ENCODE data around the gene SLC35D2. TPM values are rescaled to one million over a fixed set of nuclear protein-coding genes. Genes with fewer than 3 reads are reported as not detected.

The SLC35D2 gene
- total RNA-seq, 1 donor from 2014 or later = 30.3 TPM

DNA sequence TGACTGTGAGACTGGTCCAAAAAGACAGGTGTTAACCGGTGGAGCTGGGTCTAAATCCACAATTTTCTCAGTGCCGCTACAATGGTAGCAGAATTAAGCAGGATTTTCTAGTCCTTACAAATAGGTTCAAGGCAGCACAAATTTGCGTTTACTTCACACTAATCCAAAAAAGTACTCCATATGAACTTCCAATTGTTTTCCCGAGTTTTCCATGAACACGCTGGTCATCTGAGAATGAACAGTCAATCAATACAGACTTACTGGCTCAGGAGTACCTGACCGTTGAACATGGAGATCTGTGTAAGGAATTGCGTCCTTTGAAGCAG, 709 bp downstream of the SLC35D2 start:
- no peak for DNase-seq
- H3K27me3 ChIP-seq = no peaks in the 10 kb centered on the region
- no peak for ATAC-seq
- intact Hi-C loops (cut with DNase I) = no loop called here
- TF ChIP-seq, protein P1, sequence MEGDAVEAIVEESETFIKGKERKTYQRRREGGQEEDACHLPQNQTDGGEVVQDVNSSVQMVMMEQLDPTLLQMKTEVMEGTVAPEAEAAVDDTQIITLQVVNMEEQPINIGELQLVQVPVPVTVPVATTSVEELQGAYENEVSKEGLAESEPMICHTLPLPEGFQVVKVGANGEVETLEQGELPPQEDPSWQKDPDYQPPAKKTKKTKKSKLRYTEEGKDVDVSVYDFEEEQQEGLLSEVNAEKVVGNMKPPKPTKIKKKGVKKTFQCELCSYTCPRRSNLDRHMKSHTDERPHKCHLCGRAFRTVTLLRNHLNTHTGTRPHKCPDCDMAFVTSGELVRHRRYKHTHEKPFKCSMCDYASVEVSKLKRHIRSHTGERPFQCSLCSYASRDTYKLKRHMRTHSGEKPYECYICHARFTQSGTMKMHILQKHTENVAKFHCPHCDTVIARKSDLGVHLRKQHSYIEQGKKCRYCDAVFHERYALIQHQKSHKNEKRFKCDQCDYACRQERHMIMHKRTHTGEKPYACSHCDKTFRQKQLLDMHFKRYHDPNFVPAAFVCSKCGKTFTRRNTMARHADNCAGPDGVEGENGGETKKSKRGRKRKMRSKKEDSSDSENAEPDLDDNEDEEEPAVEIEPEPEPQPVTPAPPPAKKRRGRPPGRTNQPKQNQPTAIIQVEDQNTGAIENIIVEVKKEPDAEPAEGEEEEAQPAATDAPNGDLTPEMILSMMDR (IDR thresholded peaks at IDR 0.05) = no peak
- H3K9me3 ChIP-seq = no peaks in the 10 kb centered on the region
- H3K4me1 ChIP-seq = peaks cover 10% of the 10 kb centered on the region
- peak overlapping the region; percentile 76 for H3K27ac ChIP-seq
- H3K36me3 ChIP-seq = no peaks in the 10 kb centered on the region
- peak overlapping the region; percentile 77 for H3K4me3 ChIP-seq

DNA sequence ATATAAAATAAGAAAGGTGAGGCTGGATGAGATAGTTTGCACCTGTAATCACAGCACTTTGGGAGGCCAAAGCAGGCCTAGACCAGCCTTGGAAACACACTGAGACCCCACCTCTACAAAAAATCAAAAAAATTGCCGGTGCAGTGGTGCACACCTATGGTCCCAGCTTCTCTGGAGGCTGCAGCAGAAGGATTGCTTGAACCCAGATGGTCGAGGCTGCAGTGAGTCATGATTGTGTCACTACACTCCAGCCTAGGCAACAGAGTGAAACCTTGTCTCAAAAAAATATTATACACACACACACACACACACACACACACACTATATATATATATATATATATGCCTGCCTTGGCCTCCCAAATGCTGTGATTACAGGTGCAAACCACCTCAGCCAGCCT, 1.3 kb downstream of the SLC35D2 start:
- Histone ChIP-seq H3K27ac (no peak overlapping the region), H3K4me1 (peaks cover 11% of the 10 kb centered on the region), H3K4me3 (no peak overlapping the region), H3K9me3 (no peaks in the 10 kb centered on the region), H3K36me3 (no peaks in the 10 kb centered on the region), H3K27me3 (no peaks in the 10 kb centered on the region)
- DNase-seq (no peak), ATAC-seq (no peak)
- intact Hi-C loops (cut with DNase I) = no loop called here
- TF ChIP-seq, protein P1 (IDR thresholded peaks at IDR 0.05) = no peak

DNA sequence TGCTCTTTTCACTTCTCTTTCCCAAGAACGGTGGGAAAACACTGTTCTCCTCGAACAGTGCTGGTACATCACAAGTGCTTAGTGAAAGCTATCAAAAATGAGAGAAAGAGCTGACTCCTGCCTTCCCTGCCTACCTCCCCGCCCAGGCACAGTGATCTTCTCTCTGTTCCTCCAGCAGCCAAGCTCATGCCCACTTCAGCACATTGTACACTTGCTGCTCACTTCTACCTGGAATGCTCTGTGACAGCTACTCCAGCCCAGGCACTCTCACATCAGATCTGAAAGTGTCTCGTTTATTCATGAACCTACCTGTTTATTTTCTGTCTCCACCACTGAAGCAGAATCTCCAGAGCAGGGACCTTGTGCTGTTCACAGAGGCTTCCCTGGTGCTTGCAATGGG, 1.8 kb downstream of the SLC35D2 start:
- ATAC-seq = no peak
- Histone ChIP-seq H3K27ac (no peak overlapping the region), H3K36me3 (no peaks in the 10 kb centered on the region), H3K9me3 (no peaks in the 10 kb centered on the region), H3K4me3 (no peak overlapping the region), H3K4me1 (peaks cover 13% of the 10 kb centered on the region), H3K27me3 (no peaks in the 10 kb centered on the region)
- TF ChIP-seq, protein P1 (IDR thresholded peaks at IDR 0.05) = no peak
- no peak for DNase-seq
- intact Hi-C loops (cut with DNase I) = no loop called here

DNA sequence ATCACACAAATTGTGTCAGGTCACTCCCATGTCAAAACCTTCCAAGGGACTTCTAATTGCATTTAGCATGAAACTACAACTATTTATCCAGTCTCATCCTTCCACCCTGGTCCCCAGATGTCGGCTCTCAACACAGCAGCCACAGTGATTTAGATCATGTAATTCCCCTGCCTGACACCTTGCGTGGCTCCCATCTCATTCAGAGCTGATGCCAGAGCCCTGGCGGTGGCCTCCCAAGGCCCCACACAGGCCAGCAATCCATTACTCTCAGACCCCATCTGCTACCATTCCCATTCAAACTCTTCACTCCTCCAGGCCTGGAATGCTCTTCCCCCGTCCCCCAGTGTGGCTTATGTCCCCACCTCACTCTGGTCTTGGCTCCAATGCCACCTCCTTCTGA, 2.4 kb downstream of the SLC35D2 start:
- H3K4me3 ChIP-seq = no peak overlapping the region
- H3K27me3 ChIP-seq = no peaks in the 10 kb centered on the region
- TF ChIP-seq, protein P1 (IDR thresholded peaks at IDR 0.05) = no peak
- H3K4me1 ChIP-seq = peaks cover 13% of the 10 kb centered on the region
- intact Hi-C loops (cut with DNase I) = no loop called here
- DNase-seq (no peak), ATAC-seq (no peak)
- H3K36me3 ChIP-seq = no peaks in the 10 kb centered on the region
- H3K9me3 ChIP-seq = no peaks in the 10 kb centered on the region
- no peak overlapping the region for H3K27ac ChIP-seq

DNA sequence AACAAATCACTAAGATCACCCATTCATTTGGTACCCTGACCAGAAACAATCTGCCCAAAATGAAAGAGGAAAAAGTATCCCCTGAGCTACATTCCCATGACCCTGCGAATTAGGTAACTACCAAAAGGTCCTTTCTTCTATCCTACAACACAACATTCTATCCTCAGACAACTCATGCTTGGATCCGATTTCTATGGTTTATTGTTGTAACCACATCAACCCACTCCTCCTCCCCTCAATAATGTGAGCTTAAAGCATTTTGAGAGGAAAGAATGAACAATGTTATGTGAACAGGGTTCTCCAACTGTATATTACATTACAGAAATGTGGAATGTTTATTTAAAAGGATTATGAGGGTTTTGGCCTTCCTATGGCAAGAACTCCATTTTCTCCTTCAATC, 4.0 kb downstream of the SLC35D2 start:
- ATAC-seq (no peak), DNase-seq (no peak)
- H3K36me3 ChIP-seq = no peaks in the 10 kb centered on the region
- TF ChIP-seq, protein P1 (IDR thresholded peaks at IDR 0.05) = no peak
- H3K4me1 ChIP-seq = peaks cover 13% of the 10 kb centered on the region
- H3K27ac ChIP-seq = no peak overlapping the region
- intact Hi-C loops (cut with DNase I) = no loop called here
- H3K9me3 ChIP-seq = no peaks in the 10 kb centered on the region
- no peak overlapping the region for H3K4me3 ChIP-seq
- H3K27me3 ChIP-seq = no peaks in the 10 kb centered on the region

DNA sequence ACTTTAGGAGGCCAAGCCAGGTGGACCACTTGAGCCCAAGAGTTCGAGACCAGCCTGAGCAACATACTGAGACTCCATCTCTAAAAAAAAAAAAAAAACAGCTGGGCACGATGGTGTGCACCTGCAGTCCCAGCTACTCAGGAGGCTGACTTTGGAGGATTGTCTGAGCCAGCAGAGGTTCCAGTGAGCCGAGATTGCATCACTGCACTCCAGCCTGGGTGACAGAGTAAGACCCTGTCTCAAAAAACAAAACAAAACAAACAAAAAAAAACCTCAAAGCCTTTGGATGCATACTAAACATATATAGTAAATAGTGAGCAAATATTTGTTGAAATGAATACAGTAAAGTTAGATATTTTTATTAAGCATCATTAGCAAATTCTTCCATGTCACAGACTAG, 5.3 kb downstream of the SLC35D2 start:
- TF ChIP-seq, protein P1 (IDR thresholded peaks at IDR 0.05) = no peak
- intact Hi-C loops (cut with DNase I) = no loop called here

More for the DNA sequence above, 5.3 kb downstream of the SLC35D2 start:
- Histone ChIP-seq H3K4me3 (no peak overlapping the region), H3K36me3 (no peaks in the 10 kb centered on the region), H3K27me3 (no peaks in the 10 kb centered on the region), H3K4me1 (peaks cover 9% of the 10 kb centered on the region), H3K9me3 (no peaks in the 10 kb centered on the region), H3K27ac (no peak overlapping the region)
- DNase-seq (no peak), ATAC-seq (no peak)
